GM13977 (cell line): ENCODE results near the gene NFYA.

Source experiments
- DNase-seq: peaks from one replicate; pipeline ENCODE4 v3.0.0; 2012; ENCODE audit warnings: low spot score
- in situ Hi-C: fragments of 300-500 bp; cut with MboI; formaldehyde crosslinking; loops from one replicate; pipeline ENCODE4 v1.12.0; 2022; ENCODE audit warnings: low sequenced_read_pairs, low pct_unique_long_range_greater_than_20kb, mixed read lengths, inconsistent platforms; ENCODE audit not compliant: unreplicated experiment
- TF ChIP-seq, protein P1 (sequence below): IDR thresholded peaks from 2 replicates; pipeline ENCODE4 v1.5.1; 2012; ENCODE audit warnings: mild to moderate bottlenecking, control low read depth; ENCODE audit not compliant: insufficient read depth; ENCODE audit errors: extremely low read depth, missing control alignments

NFYA gene

DNA sequence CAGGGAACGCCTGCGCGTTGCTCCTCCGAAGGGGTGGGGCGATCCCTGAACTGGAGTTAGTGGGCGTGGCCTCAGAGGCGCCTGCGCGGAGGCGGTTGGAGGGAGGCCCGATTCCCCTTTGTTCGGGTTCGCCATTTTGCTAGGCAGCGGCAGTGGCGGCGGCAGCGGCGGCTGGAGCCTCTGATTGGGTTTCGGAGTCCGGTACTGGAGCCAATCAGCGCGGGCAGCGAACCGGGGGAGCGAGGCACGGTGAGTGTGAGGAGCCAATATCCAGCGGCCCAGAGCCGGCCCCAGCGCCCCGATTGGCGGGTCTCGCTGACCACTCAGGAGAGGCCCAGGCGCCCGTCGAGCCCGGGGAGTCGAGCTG is at the start of gene NFYA:
Gene NFYA (plus strand): TSS at position 139 of the 367 bp plus-strand sequence. CDS start 6,116 bp downstream, outside the sequence.
- DNase-seq, result peak; percentile 97
- TF ChIP-seq, protein P1, sequence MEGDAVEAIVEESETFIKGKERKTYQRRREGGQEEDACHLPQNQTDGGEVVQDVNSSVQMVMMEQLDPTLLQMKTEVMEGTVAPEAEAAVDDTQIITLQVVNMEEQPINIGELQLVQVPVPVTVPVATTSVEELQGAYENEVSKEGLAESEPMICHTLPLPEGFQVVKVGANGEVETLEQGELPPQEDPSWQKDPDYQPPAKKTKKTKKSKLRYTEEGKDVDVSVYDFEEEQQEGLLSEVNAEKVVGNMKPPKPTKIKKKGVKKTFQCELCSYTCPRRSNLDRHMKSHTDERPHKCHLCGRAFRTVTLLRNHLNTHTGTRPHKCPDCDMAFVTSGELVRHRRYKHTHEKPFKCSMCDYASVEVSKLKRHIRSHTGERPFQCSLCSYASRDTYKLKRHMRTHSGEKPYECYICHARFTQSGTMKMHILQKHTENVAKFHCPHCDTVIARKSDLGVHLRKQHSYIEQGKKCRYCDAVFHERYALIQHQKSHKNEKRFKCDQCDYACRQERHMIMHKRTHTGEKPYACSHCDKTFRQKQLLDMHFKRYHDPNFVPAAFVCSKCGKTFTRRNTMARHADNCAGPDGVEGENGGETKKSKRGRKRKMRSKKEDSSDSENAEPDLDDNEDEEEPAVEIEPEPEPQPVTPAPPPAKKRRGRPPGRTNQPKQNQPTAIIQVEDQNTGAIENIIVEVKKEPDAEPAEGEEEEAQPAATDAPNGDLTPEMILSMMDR, result no peak
- in situ Hi-C loops, result no loop called here

- TF ChIP-seq, protein P1, result no peak
- no peak for DNase-seq
- in situ Hi-C loops, result no loop called here
These were observed 49.7 kb upstream of the NFYA start for GRCh38 chr6:41023114-41023513.

- TF ChIP-seq, protein P1, result no peak
- DNase-seq, result no peak
- in situ Hi-C loops, result no loop called here
These were observed 46.7 kb upstream of the NFYA start for GRCh38 chr6:41025966-41026530.

DNA sequence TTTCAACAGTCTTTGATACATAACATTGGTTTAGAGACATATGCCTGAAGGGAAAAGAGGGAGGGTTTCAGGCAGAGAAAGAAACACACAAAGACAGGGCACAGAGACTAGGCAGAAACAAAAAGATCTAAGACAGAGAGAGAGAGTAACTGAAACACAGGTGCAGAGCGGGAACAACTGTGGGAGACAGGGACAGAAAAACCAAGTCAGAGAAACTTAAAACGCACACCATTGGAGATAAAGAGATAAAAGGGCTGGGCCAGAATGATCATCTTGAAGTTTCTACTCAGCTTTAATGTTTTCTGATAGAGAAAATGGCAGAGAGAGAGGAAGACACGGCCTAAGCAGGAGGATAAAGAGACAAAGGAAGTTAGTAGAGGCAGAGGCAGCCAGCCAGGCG is 45.5 kb upstream of the NFYA start:
- TF ChIP-seq, protein P1, result no peak
- no peak for DNase-seq
- in situ Hi-C loops, result no loop called here

DNA sequence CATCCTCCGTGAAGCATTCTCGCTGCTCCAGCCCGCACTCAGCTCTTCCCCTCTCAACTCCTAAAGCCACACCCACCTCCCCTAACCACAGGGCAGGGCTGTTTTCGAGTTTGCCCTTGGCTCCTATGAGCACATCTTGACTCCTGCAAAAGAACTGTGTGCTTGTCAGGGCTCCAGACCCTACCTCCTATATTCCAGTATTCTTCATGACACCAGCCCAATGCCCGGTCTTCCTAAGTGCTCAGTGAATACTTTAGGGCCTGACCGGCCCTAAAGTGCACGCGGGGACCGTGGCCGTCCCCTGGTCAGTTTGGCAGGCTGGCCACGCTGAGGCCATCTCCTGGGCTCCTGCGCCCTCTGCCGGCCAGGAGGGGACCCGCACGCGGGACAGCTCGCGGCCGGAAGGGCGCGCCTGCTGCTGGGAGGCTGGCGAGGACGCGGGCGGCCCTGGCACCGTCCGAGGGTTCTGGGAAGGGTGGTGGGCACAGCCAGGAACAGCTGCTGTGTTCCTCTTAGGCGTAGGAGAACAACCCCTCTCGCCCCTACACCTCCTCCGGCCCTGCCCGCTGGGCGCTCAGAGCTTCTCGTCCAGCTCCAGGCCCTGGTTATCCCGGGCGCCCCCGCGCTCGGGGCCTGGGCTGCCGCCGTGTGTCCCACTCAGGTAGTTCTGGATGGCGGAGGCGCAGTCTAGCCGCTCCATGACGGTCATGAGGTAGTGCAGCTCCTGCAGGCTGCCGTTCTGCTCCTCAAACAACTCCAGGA is 44.8 kb upstream of the NFYA start:
- in situ Hi-C loops, result no loop called here
- TF ChIP-seq, protein P1, result peak; percentile 100
- peak; percentile 91 for DNase-seq

- no peak for DNase-seq
- TF ChIP-seq, protein P1, result no peak
- in situ Hi-C loops, result no loop called here
These were observed 44.0 kb upstream of the NFYA start for GRCh38 chr6:41028561-41029412.
